ENCODE measurements around the gene KIAA1549. TPM values are rescaled to one million over a fixed set of nuclear protein-coding genes. Genes with fewer than 3 reads are reported as not detected.

KIAA1549 gene
- total RNA-seq, 1 experiment from 2014 or later, result 26.6 TPM

DNA sequence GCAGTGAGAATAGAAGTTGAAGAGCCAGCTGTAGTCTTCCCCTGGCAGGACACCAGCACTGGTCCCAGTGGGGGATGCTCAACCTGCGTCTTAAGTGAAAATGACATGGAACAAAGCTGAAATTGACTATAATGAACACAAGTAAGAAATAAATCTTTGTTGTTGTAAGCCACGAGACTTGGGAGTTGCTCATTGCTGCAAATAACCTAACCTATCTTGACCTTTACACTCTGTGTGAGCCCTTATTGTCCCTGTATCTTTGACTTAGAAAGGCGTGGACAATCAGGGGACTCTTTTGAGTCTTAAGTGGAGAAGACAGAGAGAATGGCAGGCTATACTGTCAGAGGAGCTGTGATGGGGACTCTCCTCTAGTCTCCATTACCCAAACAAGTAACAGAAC lies 37.7 kb upstream of the KIAA1549 start:
- intact Hi-C loops (cut with micrococcal nuclease; ENCODE audit: unreplicated experiment), result no loop called here
- no peak overlapping the region for H3K4me3 ChIP-seq
- BruUV-seq (replicated peaks), result no TSS peak

DNA sequence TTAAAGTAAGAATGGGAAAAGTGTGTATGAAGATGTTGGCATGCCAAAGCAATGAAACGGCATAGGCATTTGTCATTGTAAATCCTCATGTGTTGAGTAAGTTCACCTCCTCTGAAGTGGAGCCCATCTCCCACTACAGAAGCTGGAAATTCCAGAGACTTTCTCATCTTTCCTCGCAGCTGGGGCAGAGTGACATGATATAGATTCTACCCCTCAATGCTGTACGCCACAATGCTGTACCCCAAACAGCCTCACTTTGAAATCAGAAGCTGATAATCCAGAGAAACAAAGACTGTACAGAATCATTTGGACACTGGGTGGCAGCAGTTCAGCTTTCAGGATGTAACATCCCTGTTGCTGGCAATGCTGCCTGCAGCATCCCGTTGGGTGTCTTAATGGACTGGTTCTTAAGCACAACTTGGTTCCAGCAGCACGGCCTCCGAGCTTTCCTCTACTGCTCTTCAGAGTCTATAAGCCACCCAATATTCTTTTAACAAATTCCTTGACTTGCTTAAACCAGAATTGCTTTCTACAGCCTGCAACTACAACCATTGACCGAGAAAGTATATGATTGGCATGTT lies 35.8 kb upstream of the KIAA1549 start:
- BruUV-seq (replicated peaks), result no TSS peak
- H3K36me3 ChIP-seq (ENCODE audit: low read depth), result no peaks in the 10 kb centered on the region
- no peaks in the 10 kb centered on the region for H3K79me2 ChIP-seq (ENCODE audit: low read depth)
- no peak overlapping the region for H2AFZ ChIP-seq
- H4K20me1 ChIP-seq (ENCODE audit: insufficient read depth), result no peaks in the 10 kb centered on the region; the same call in 1 of the 2 replicates
- no peaks in the 10 kb centered on the region for H3K27me3 ChIP-seq (ENCODE audit: insufficient read depth, low read depth)
- H3K27ac ChIP-seq, result no peak overlapping the region
- CTCF ChIA-PET, result interaction anchor here (0.6 to 1.1 kb wide), 6 partner anchors 12 to 986 kb away, joined by 3 to 13 read pairs (median 8); no protein-coding TSS in a partner anchor
- peak; percentile 51 to 56 for DNase-seq
- H3K4me1 ChIP-seq (replicated peaks; ENCODE audit: insufficient read depth), result no peaks in the 10 kb centered on the region
- intact Hi-C loops (cut with micrococcal nuclease; ENCODE audit: unreplicated experiment), result loop anchor here (1.0 kb wide), 1 partner anchor 58 kb away; no protein-coding TSS in a partner anchor
- POLR2A ChIA-PET (ENCODE audit: unreplicated experiment), result interaction anchor here (0.6 kb wide), 2 partner anchors 19 to 31 kb away, joined by 4 read pairs; no protein-coding TSS in a partner anchor
- no peaks in the 10 kb centered on the region for H3K9me3 ChIP-seq (ENCODE audit: insufficient read depth, low read depth)
- peaks cover 22% of the 10 kb centered on the region; the same call in 1 of the 2 replicates for H3F3A ChIP-seq (ENCODE audit: insufficient read depth, low read depth)
- TF ChIP-seq EZH2 (IDR thresholded peaks at IDR 0.05; ENCODE audit: low read depth), result no peak
- TF ChIP-seq, protein P1, sequence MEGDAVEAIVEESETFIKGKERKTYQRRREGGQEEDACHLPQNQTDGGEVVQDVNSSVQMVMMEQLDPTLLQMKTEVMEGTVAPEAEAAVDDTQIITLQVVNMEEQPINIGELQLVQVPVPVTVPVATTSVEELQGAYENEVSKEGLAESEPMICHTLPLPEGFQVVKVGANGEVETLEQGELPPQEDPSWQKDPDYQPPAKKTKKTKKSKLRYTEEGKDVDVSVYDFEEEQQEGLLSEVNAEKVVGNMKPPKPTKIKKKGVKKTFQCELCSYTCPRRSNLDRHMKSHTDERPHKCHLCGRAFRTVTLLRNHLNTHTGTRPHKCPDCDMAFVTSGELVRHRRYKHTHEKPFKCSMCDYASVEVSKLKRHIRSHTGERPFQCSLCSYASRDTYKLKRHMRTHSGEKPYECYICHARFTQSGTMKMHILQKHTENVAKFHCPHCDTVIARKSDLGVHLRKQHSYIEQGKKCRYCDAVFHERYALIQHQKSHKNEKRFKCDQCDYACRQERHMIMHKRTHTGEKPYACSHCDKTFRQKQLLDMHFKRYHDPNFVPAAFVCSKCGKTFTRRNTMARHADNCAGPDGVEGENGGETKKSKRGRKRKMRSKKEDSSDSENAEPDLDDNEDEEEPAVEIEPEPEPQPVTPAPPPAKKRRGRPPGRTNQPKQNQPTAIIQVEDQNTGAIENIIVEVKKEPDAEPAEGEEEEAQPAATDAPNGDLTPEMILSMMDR (conservative IDR thresholded peaks at IDR 0.05), result peak; percentile 83
- no peak overlapping the region for H3K4me3 ChIP-seq
- no peak overlapping the region for H3K4me2 ChIP-seq
- H3K9me2 ChIP-seq (ENCODE audit: insufficient read depth), result no peaks in the 10 kb centered on the region

More for the DNA sequence above, 37.7 kb upstream of the KIAA1549 start:
- ChIA-PET POLR2A (ENCODE audit: unreplicated experiment) (no interaction called here), CTCF (interaction anchor here (1.1 kb wide), 1 partner anchor 56 kb away, joined by 3 read pairs; no protein-coding TSS in a partner anchor)
- Histone ChIP-seq H3K79me2 (ENCODE audit: low read depth) (no peaks in the 10 kb centered on the region), H3K4me2 (no peak overlapping the region), H3F3A (ENCODE audit: insufficient read depth, low read depth) (peaks cover 27% of the 10 kb centered on the region; the same call in 1 of the 2 replicates), H3K4me1 (replicated peaks; ENCODE audit: insufficient read depth) (no peaks in the 10 kb centered on the region), H2AFZ (no peak overlapping the region), H3K9me2 (ENCODE audit: insufficient read depth) (no peaks in the 10 kb centered on the region), H4K20me1 (ENCODE audit: insufficient read depth) (no peaks in the 10 kb centered on the region; the same call in 1 of the 2 replicates), H3K27me3 (ENCODE audit: insufficient read depth, low read depth) (no peaks in the 10 kb centered on the region), H3K9me3 (ENCODE audit: insufficient read depth, low read depth) (no peaks in the 10 kb centered on the region), H3K27ac (no peak overlapping the region), H3K36me3 (ENCODE audit: low read depth) (peaks cover 6% of the 10 kb centered on the region; the same call in 1 of the 2 replicates)
- DNase-seq, result no peak
- TF ChIP-seq EZH2 (IDR thresholded peaks at IDR 0.05; ENCODE audit: low read depth), result no peak
- TF ChIP-seq, protein P1 (conservative IDR thresholded peaks at IDR 0.05), result no peak

DNA sequence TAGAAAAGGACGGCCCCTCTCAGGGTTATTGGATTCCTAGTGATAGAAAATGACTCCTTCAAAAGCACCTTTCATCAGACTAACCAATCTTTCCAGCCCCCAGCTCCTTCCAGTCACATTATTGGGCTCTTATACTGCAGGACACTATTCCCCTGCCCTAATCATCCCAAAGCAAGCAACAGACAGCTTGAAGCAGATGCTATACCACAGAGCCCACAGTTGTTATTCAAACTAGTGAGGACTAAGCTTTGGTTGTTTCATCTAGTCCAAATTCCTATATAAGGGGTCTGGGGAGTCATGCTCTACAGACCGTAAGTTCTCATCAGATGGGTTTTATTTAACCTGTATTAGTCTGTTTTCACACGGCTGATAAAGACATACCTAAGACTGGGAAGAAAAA lies 30.2 kb upstream of the KIAA1549 start:
- H3K9me2 ChIP-seq (ENCODE audit: insufficient read depth), result no peaks in the 10 kb centered on the region
- BruUV-seq (replicated peaks), result no TSS peak
- no peaks in the 10 kb centered on the region for H3K79me2 ChIP-seq (ENCODE audit: low read depth)
- H3F3A ChIP-seq (ENCODE audit: insufficient read depth, low read depth), result no peaks in the 10 kb centered on the region
- intact Hi-C loops (cut with micrococcal nuclease; ENCODE audit: unreplicated experiment), result no loop called here
- no peaks in the 10 kb centered on the region for H3K4me1 ChIP-seq (replicated peaks; ENCODE audit: insufficient read depth)
- H3K27me3 ChIP-seq (ENCODE audit: insufficient read depth, low read depth), result no peaks in the 10 kb centered on the region
- POLR2A ChIA-PET (ENCODE audit: unreplicated experiment), result no interaction called here
- no peak overlapping the region for H3K27ac ChIP-seq
- H3K9me3 ChIP-seq (ENCODE audit: insufficient read depth, low read depth), result no peaks in the 10 kb centered on the region; the same call in 1 of the 2 replicates
- TF ChIP-seq EZH2 (IDR thresholded peaks at IDR 0.05; ENCODE audit: low read depth), result no peak
- TF ChIP-seq, protein P1 (conservative IDR thresholded peaks at IDR 0.05), result no peak
- no peak for DNase-seq
- CTCF ChIA-PET, result no interaction called here
- H3K4me3 ChIP-seq, result no peak overlapping the region
- no peak overlapping the region for H2AFZ ChIP-seq
- H4K20me1 ChIP-seq (ENCODE audit: insufficient read depth), result no peaks in the 10 kb centered on the region
- H3K36me3 ChIP-seq (ENCODE audit: low read depth), result no peaks in the 10 kb centered on the region
- H3K4me2 ChIP-seq, result no peak overlapping the region
